B cell (primary cell): ENCODE results near the gene EGR2. TPM values are rescaled to one million over a fixed set of nuclear protein-coding genes. Genes with fewer than 3 reads are reported as not detected.
"Not testable (repeated sequence)": the region's sequence is repeated elsewhere in the genome, so short reads cannot be mapped to it uniquely, and the experiment has no call there.

Source experiments
- ATAC-seq: fragments of 200-7000 bp; cut with Tn5 transposase; one replicate; pipeline ENCODE4 v1.10.0; 2021; ENCODE audit warnings: low read depth, mild to moderate bottlenecking, moderate number of reproducible peaks, moderate library complexity
- CTCF ChIA-PET: fragments of 350-600 bp; sonication (Branson Sonifier 250); formaldehyde crosslinking; loops from one replicate; lab custom pipeline; 2021; ENCODE audit warnings: antibody characterized with exemption, inconsistent platforms; lab: Charles Lee
- POLR2A ChIA-PET: fragments of 350-600 bp; sonication (Branson Sonifier 250); formaldehyde crosslinking; loops from one replicate; lab custom pipeline; 2021; ENCODE audit warnings: antibody characterized with exemption; lab: Charles Lee
- DNase-seq: peaks from one replicate; pipeline ENCODE4 v3.0.0; 2013
- H2AFZ ChIP-seq: 2 replicates; pipeline ENCODE4 v1.6.1; 2012; ENCODE audit warnings: mild to moderate bottlenecking, low read depth, low read length; ENCODE audit not compliant: insufficient read depth, poor library complexity, severe bottlenecking
- H3K27ac ChIP-seq, 2 donors: 1 replicate in 1 of 2; 2 replicates in 1 of 2; pipeline ENCODE4 v1.5.1; 2012 to 2013; ENCODE audit warnings: low read length in 2 of 2, mild to moderate bottlenecking in 2 of 2, moderate library complexity in 1 of 2
- H3K27me3 ChIP-seq, 4 experiments: fragments of 200-600 bp in 1 of 4; sonication (generic) in 1 of 4; replicated peaks in 1 of 4; 1 replicate in 2 of 4; 2 replicates in 2 of 4; pipeline versions ENCODE4 v1.6.1 to v1.7.0; 2013 to 2016; ENCODE audit warnings: low read length in 3 of 4, mild to moderate bottlenecking in 2 of 4, mixed read lengths in 1 of 4, moderate library complexity in 1 of 4; ENCODE audit not compliant: insufficient read depth in 4 of 4, control insufficient read depth in 3 of 4; ENCODE audit errors: control extremely low read depth in 1 of 4
- H3K36me3 ChIP-seq, 2 experiments: replicated peaks in 1 of 2; 1 replicate in 1 of 2; 2 replicates in 1 of 2; pipeline versions ENCODE4 v1.6.1 to v1.7.1; 2013; ENCODE audit warnings: low read length in 1 of 2; ENCODE audit not compliant: insufficient read depth in 2 of 2, control insufficient read depth in 1 of 2; ENCODE audit errors: control extremely low read depth in 1 of 2, extremely low read depth in 1 of 2
- H3K4me1 ChIP-seq, 2 donors: fragments of 200-600 bp in 1 of 2; sonication (generic) in 1 of 2; 1 replicate in 1 of 2; 2 replicates in 1 of 2; pipeline versions ENCODE4 v1.5.1 to v1.6.1; 2013 to 2017; ENCODE audit warnings: low read length in 2 of 2; ENCODE audit not compliant: control insufficient read depth in 2 of 2, insufficient read depth in 2 of 2
- H3K4me2 ChIP-seq: replicated peaks from 2 replicates; pipeline ENCODE3; 2012; ENCODE audit warnings: mild to moderate bottlenecking, low read depth, low read length; ENCODE audit not compliant: poor library complexity, severe bottlenecking
- H3K4me3 ChIP-seq, 5 experiments: fragments of 200-600 bp in 1 of 5; sonication (generic) in 1 of 5; 1 replicate in 3 of 5; 2 replicates in 2 of 5; pipeline versions ENCODE4 v1.5.1 to v1.7.0; 2011 to 2016; ENCODE audit warnings: low read length in 4 of 5, mild to moderate bottlenecking in 4 of 5, low read depth in 2 of 5, control low read depth in 1 of 5, moderate library complexity in 1 of 5; ENCODE audit not compliant: insufficient read depth in 1 of 5; ENCODE audit errors: control extremely low read depth in 1 of 5, extremely low read depth in 1 of 5
- H3K79me2 ChIP-seq: fragments of 200-600 bp; sonication (generic); one replicate; pipeline ENCODE4 v1.6.0; 2016; ENCODE audit warnings: low read length; ENCODE audit not compliant: control insufficient read depth, insufficient read depth
- H3K9ac ChIP-seq: fragments of 200-600 bp; sonication (generic); 2 replicates; pipeline ENCODE4 v1.6.1; 2017; ENCODE audit warnings: mild to moderate bottlenecking, low read length, moderate library complexity
- H3K9me3 ChIP-seq, 3 donors: one replicate each; pipeline versions ENCODE4 v1.6.1 to v1.7.1; 2013; ENCODE audit warnings: low read length in 2 of 3; ENCODE audit not compliant: control insufficient read depth in 2 of 3, insufficient read depth in 1 of 3; ENCODE audit errors: control extremely low read depth in 1 of 3
- H4K20me1 ChIP-seq: 2 replicates; pipeline ENCODE4 v1.6.0; 2012; ENCODE audit warnings: mild to moderate bottlenecking, low read length; ENCODE audit not compliant: insufficient read depth, control insufficient read depth, poor library complexity, severe bottlenecking
- H3K27ac Mint-ChIP-seq: one replicate; pipeline ENCODE4 v1.8.0; 2021; ENCODE audit warnings: mixed read lengths
- H3K27me3 Mint-ChIP-seq: one replicate; pipeline ENCODE4 v1.8.0; 2021; ENCODE audit warnings: mixed read lengths
- H3K4me1 Mint-ChIP-seq: one replicate; pipeline ENCODE4 v1.8.0; 2021; ENCODE audit warnings: mixed read lengths
- H3K4me3 Mint-ChIP-seq: one replicate; pipeline ENCODE4 v1.8.0; 2021; ENCODE audit warnings: mixed read lengths
- H3K9me3 Mint-ChIP-seq: one replicate; pipeline ENCODE4 v1.8.0; 2022; ENCODE audit warnings: mixed read lengths; ENCODE audit not compliant: insufficient read depth
- CTCF ChIP-seq: fragments of 200-600 bp; IDR thresholded peaks from one replicate; pipeline ENCODE4 v1.8.0; 2022; ENCODE audit warnings: antibody characterized with exemption, mild to moderate bottlenecking
- EZH2 ChIP-seq: IDR thresholded peaks from 2 replicates; pipeline ENCODE4 v1.6.1; 2012; ENCODE audit warnings: borderline replicate concordance, low read depth, mild to moderate bottlenecking, moderate library complexity, low read length; ENCODE audit not compliant: insufficient read depth, poor library complexity, severe bottlenecking
- WGBS: methylation state at CpG from one replicate; pipeline ENCODE4 v1.1.5; 2013; ENCODE audit warnings: missing lambda C conversion rate; ENCODE audit not compliant: insufficient coverage; 5-methylcytosine and 5-hydroxymethylcytosine counted together
- intact Hi-C: fragments of 100-400 bp; cut with micrococcal nuclease; formaldehyde crosslinking; loops from one replicate; pipeline ENCODE4 v1.10.0; 2022
- polyA plus RNA-seq: library from polyadenylated mRNA; depleted of rRNA; stranded (reverse); fragments of >200 nt; gene quantifications from 2 replicates; pipeline ENCODE4 v1.2.3, GENCODE V29; 2012
- total RNA-seq, 2 donors: library from RNA; stranded (reverse); fragments of 120-200 nt in 1 of 2; gene quantifications; 1 replicate in 1 of 2; 2 replicates in 1 of 2; pipeline versions ENCODE4 v1.2.3 to v1.2.4, GENCODE V29; 2013 to 2022

EGR2 gene
- total and polyA plus RNA-seq, 2 donors (not counting 1 experiment from before 2014, with no cell fraction given): 6.3 to 10.9 TPM

DNA sequence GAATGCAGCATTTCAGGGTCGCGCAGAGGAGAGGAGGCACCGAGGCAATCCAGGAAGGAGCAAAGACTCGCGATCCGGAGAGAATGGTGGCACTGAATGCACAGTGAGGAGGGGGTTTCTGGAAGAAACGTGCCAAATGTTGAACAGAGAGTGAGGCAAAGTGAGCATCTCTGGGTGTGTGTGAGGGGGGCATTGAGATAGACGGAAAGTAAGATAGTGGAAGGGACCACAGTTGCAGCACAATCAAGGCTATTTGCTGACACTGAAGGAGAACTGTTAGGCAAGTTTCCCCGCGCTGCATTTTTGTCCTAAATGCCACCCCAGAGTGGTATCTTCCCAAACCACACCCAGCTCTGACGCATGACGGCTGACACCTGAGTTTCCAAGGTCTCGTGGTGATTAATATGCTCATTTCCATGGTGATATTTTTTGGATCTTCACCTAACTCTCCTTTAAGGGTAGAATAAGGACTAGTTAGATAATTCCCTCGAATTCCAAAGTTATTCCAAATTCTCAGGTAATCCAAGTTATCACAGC, 26.1 kb downstream of the EGR2 start:
- Mint-ChIP-seq H3K4me3 (no peak overlapping the region), H3K27me3 (peaks cover 2% of the 10 kb centered on the region), H3K4me1 (no peaks in the 10 kb centered on the region), H3K9me3 (peaks cover 6% of the 10 kb centered on the region), H3K27ac (no peak overlapping the region)
- peaks cover 0 to 3% (median 0%) of the 10 kb centered on the region in 3 donors for H3K9me3 ChIP-seq
- DNase-seq: no peak
- intact Hi-C loops: no loop called here
- no peaks in the 10 kb centered on the region for H3K4me1 ChIP-seq
- no peak overlapping the region for H3K4me3 ChIP-seq
- TF ChIP-seq CTCF (no peak), EZH2 (no peak)
- H3K79me2 ChIP-seq: no peaks in the 10 kb centered on the region
- H3K4me2 ChIP-seq: no peak overlapping the region
- H3K27me3 ChIP-seq: no peaks in the 10 kb centered on the region
- no peaks in the 10 kb centered on the region for H3K36me3 ChIP-seq
- 93% methylated on average over 8 of the region's 14 CpGs for WGBS
- no peak overlapping the region for H2AFZ ChIP-seq
- no peak overlapping the region for H3K27ac ChIP-seq
- ChIA-PET CTCF (interaction anchor here (0.9 kb wide), 1 partner anchor 12 kb away, joined by 3 read pairs; no protein-coding TSS in a partner anchor), POLR2A (no interaction called here)
- no peak for ATAC-seq
- H3K9ac ChIP-seq: no peak overlapping the region
- H4K20me1 ChIP-seq: no peaks in the 10 kb centered on the region

DNA sequence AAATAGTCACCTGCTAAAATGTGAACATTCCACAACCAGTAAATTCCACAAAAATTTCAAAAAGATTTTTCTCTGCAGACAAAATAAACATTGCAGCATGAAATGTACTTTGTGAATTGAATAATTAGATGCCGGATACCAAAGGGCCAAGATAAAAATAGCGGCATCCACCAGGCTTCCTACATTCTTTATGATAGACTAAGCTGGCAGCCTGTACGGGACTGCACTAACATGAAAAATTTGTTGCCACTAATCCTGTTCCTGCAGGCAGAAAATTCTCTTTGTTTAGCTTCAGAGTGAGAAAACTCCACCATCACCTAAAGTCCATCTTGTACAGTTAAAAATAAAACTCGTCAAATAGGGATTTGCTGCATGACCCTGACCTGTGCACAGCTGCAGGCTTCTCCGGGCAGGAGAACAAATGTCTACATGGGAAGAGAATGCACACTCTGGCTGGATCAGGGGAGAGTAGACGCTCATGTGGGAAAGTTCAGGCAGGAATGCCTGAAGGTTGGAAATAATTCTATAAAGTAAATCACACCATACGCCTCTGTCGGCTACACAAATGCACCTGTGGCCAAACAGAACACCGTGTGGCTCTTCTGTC, 27.2 kb downstream of the EGR2 start:
- ChIA-PET CTCF (interaction anchor here (1.6 kb wide), 1 partner anchor 9 kb away, joined by 4 read pairs; no protein-coding TSS in a partner anchor), POLR2A (no interaction called here)
- ATAC-seq (no peak), DNase-seq (no peak)
- H3K4me3 ChIP-seq: no peak overlapping the region
- H2AFZ ChIP-seq: no peak overlapping the region
- no peaks in the 10 kb centered on the region for H3K79me2 ChIP-seq
- Mint-ChIP-seq H3K4me3 (no peak overlapping the region), H3K27ac (no peak overlapping the region), H3K9me3 (peaks cover 10% of the 10 kb centered on the region), H3K27me3 (no peaks in the 10 kb centered on the region), H3K4me1 (no peaks in the 10 kb centered on the region)
- no peak overlapping the region for H3K4me2 ChIP-seq
- TF ChIP-seq CTCF (no peak), EZH2 (no peak)
- H3K27ac ChIP-seq: no peak overlapping the region
- H3K36me3 ChIP-seq: no peaks in the 10 kb centered on the region
- WGBS: 92% methylated on average over 6 of the region's 9 CpGs
- no peaks in the 10 kb centered on the region for H3K4me1 ChIP-seq
- H3K9me3 ChIP-seq: peaks cover 0 to 3% (median 0%) of the 10 kb centered on the region in 3 donors
- intact Hi-C loops: no loop called here
- no peaks in the 10 kb centered on the region for H3K27me3 ChIP-seq
- no peaks in the 10 kb centered on the region for H4K20me1 ChIP-seq
- no peak overlapping the region for H3K9ac ChIP-seq

DNA sequence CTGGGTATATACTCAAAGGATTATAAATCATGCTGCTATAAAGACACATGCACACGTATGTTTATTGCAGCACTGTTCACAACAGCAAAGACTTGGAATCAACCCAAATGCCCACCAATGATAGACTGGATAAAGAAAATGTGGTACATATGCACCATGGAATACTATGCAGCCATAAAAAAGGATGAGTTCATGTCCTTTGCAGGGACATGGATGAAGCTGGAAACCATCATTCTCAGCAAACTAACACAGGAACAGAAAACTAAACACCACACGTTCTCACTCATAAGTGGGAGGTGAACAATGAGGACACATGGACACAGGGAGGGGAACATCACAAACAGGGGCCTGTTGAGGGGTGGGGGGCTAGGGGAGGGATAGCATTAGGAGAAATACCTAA, 27.9 kb downstream of the EGR2 start:
- H2AFZ ChIP-seq, H3K79me2 ChIP-seq, H3K9ac ChIP-seq, H3K4me1 Mint-ChIP-seq, H3K4me3 Mint-ChIP-seq, DNase-seq, H3K36me3 ChIP-seq, H3K4me2 ChIP-seq, H3K4me1 ChIP-seq, H3K27ac Mint-ChIP-seq, H3K27me3 Mint-ChIP-seq, H3K27me3 ChIP-seq, H4K20me1 ChIP-seq, H3K4me3 ChIP-seq, ATAC-seq, H3K9me3 ChIP-seq, H3K27ac ChIP-seq, intact Hi-C loops: not testable (repeated sequence)
- WGBS: no CpG with 5 or more reads among the region's 2 CpGs
- POLR2A ChIA-PET: interaction anchor here (0.6 kb wide), 1 partner anchor 300 kb away, joined by 3 read pairs; no protein-coding TSS in a partner anchor
- CTCF ChIA-PET: interaction anchor here (1.6 kb wide), 1 partner anchor 10 kb away, joined by 4 read pairs; no protein-coding TSS in a partner anchor
- H3K9me3 Mint-ChIP-seq: peaks cover 10% of the 10 kb centered on the region
